GM10248 (cell line): ENCODE measurements around the gene CFAP20DC.
"Not testable (repeated sequence)": the region's sequence is repeated elsewhere in the genome, so short reads cannot be mapped to it uniquely, and the experiment has no call there.

Experiments used
- CTCF ChIA-PET: fragments of 300-600 bp; sonication (Branson Sonifier 250); formaldehyde crosslinking; extraction: SDS; loops from one replicate; lab custom pipeline; 2021; ENCODE audit warnings: antibody characterized with exemption; lab: Yijun Ruan, JAX
- POLR2A ChIA-PET: fragments of 350-650 bp; sonication (Branson Sonifier 250); formaldehyde crosslinking; extraction: SDS; loops from one replicate; lab custom pipeline; 2020; ENCODE audit warnings: antibody characterized with exemption; lab: Yijun Ruan, JAX
- DNase-seq: peaks from one replicate; pipeline ENCODE4 v3.0.0; 2012; ENCODE audit errors: extremely low spot score
- CTCF ChIP-seq: IDR thresholded peaks from 2 replicates; pipeline ENCODE4 v1.5.1; 2012; ENCODE audit warnings: mild to moderate bottlenecking, low read depth; ENCODE audit errors: extremely low read depth, missing control alignments, control extremely low read depth

Gene CFAP20DC

GRCh38 chr3:58861551-58861950 is 188.3 kb downstream of the CFAP20DC start:
- CTCF ChIA-PET = interaction anchor here (1.0 to 1.5 kb wide), 2 partner anchors 11 to 20 kb away, joined by 3 to 5 read pairs; no protein-coding TSS in a partner anchor

GRCh38 chr3:58858126-58858525 is 191.7 kb downstream of the CFAP20DC start:
- CTCF ChIA-PET = no interaction called here
- POLR2A ChIA-PET = no interaction called here
- TF ChIP-seq CTCF = no peak
- no peak for DNase-seq

More at GRCh38 chr3:58861551-58861950, 188.3 kb downstream of the CFAP20DC start:
- DNase-seq = no peak
- no peak for TF ChIP-seq CTCF
- POLR2A ChIA-PET = no interaction called here

GRCh38 chr3:58857402-58857801 is 192.4 kb downstream of the CFAP20DC start:
- no peak for DNase-seq
- CTCF ChIA-PET = no interaction called here

GRCh38 chr3:58848826-58849225 is 201.0 kb downstream of the CFAP20DC start:
- POLR2A ChIA-PET = no interaction called here

More at GRCh38 chr3:58857402-58857801, 192.4 kb downstream of the CFAP20DC start:
- POLR2A ChIA-PET = no interaction called here
- TF ChIP-seq CTCF = no peak

GRCh38 chr3:58842050-58842747 is 207.6 kb downstream of the CFAP20DC start:
- DNase-seq, POLR2A ChIA-PET: not testable (repeated sequence)
- CTCF ChIA-PET = interaction anchor here (1.6 kb wide), 1 partner anchor 18 kb away, joined by 5 read pairs; no protein-coding TSS in a partner anchor

More at GRCh38 chr3:58848826-58849225, 201.0 kb downstream of the CFAP20DC start:
- CTCF ChIA-PET = interaction anchor here (1.0 to 1.8 kb wide), 2 partner anchors 11 to 26 kb away, joined by 3 to 5 read pairs; no protein-coding TSS in a partner anchor
- no peak for TF ChIP-seq CTCF
- no peak for DNase-seq

GRCh38 chr3:58840949-58841348 is 208.9 kb downstream of the CFAP20DC start:
- ChIA-PET CTCF (interaction anchor here (0.8 to 1.6 kb wide), 3 partner anchors 11 to 20 kb away, joined by 3 to 5 read pairs (median 4); no protein-coding TSS in a partner anchor), POLR2A (no interaction called here)
- TF ChIP-seq CTCF = no peak
- DNase-seq = no peak

GRCh38 chr3:58839964-58840363 is 209.9 kb downstream of the CFAP20DC start:
- no peak for TF ChIP-seq CTCF
- CTCF ChIA-PET = interaction anchor here (0.8 to 1.5 kb wide), 2 partner anchors 10 to 16 kb away, joined by 3 to 4 read pairs; no protein-coding TSS in a partner anchor

More at GRCh38 chr3:58839964-58840363, 209.9 kb downstream of the CFAP20DC start:
- POLR2A ChIA-PET = no interaction called here
- no peak for DNase-seq
